Left ventricle myocardium inferior (tissue), 1 donor: Measurements from ENCODE around the gene MAPK4. TPM values are rescaled to one million over a fixed set of nuclear protein-coding genes. Genes with fewer than 3 reads are reported as not detected.

Source experiments
- DNase-seq: peaks from one replicate; pipeline ENCODE4 v3.0.0-alpha.2; 2020
- H3K27ac ChIP-seq: fragments of 200-600 bp; replicated peaks from 2 replicates; pipeline ENCODE4 v1.8.0; 2021
- H3K27me3 ChIP-seq: fragments of 200-600 bp; 2 replicates; pipeline ENCODE4 v1.8.0; 2021; ENCODE audit warnings: low read depth
- H3K36me3 ChIP-seq: fragments of 200-600 bp; 2 replicates; pipeline ENCODE4 v1.8.0; 2021
- H3K4me1 ChIP-seq: fragments of 200-600 bp; 2 replicates; pipeline ENCODE4 v1.8.0; 2021
- H3K4me3 ChIP-seq: fragments of 200-600 bp; 2 replicates; pipeline ENCODE4 v1.8.0; 2021; ENCODE audit warnings: mild to moderate bottlenecking, moderate library complexity
- H3K9me3 ChIP-seq: fragments of 200-600 bp; replicated peaks from 2 replicates; pipeline ENCODE4 v1.8.0; 2021
- CTCF ChIP-seq: fragments of 200-600 bp; IDR thresholded peaks from 2 replicates; pipeline ENCODE4 v1.8.0; 2021; ENCODE audit warnings: antibody characterized with exemption, mild to moderate bottlenecking, borderline replicate concordance
- intact Hi-C: fragments of 100-400 bp; cut with micrococcal nuclease; formaldehyde crosslinking; loops from one replicate; pipeline ENCODE4 v1.11.0; 2022
- total RNA-seq: library from RNA; stranded (reverse); fragmentation: NEBNext Ultra II Directional; extraction: Animal tissue kit (Norgen Biotek cat#: 25700); gene quantifications from one replicate; pipeline ENCODE4 v1.2.1, GENCODE V29; 2021
- donor health status: DM: no; HTN: yes; CAD: no; lungs with severe emphysema.

MAPK4 gene
- total RNA-seq, 1 donor from 2014 or later, result 21.7 TPM

GRCh38 chr18:50579061-50579774 is 19.3 kb downstream of the MAPK4 start:
- Histone ChIP-seq H3K4me3 (no peak overlapping the region), H3K9me3 (no peaks in the 10 kb centered on the region), H3K27ac (peak overlapping the region; percentile 42), H3K27me3 (no peaks in the 10 kb centered on the region), H3K4me1 (peaks cover 37% of the 10 kb centered on the region), H3K36me3 (no peaks in the 10 kb centered on the region)
- intact Hi-C loops, result no loop called here
- no peak for TF ChIP-seq CTCF
- no peak for DNase-seq

GRCh38 chr18:50581517-50581916 is 21.6 kb downstream of the MAPK4 start:
- Histone ChIP-seq H3K4me3 (no peak overlapping the region), H3K27ac (peak overlapping the region; percentile 57), H3K27me3 (no peaks in the 10 kb centered on the region), H3K36me3 (no peaks in the 10 kb centered on the region), H3K4me1 (peaks cover 37% of the 10 kb centered on the region), H3K9me3 (no peaks in the 10 kb centered on the region)
- no peak for DNase-seq
- intact Hi-C loops, result no loop called here
- no peak for TF ChIP-seq CTCF

- DNase-seq, result peak; percentile 64
- peaks cover 37% of the 10 kb centered on the region for H3K4me1 ChIP-seq
- peak overlapping the region; percentile 57 for H3K27ac ChIP-seq
- no peak for TF ChIP-seq CTCF
- intact Hi-C loops, result no loop called here
- H3K27me3 ChIP-seq, result no peaks in the 10 kb centered on the region
- H3K9me3 ChIP-seq, result peaks cover 4% of the 10 kb centered on the region
- no peaks in the 10 kb centered on the region for H3K36me3 ChIP-seq
- H3K4me3 ChIP-seq, result no peak overlapping the region
These were observed 22.6 kb downstream of the MAPK4 start for GRCh38 chr18:50582500-50582899.

GRCh38 chr18:50586710-50587109 is 26.8 kb downstream of the MAPK4 start:
- Histone ChIP-seq H3K27me3 (no peaks in the 10 kb centered on the region), H3K9me3 (peaks cover 4% of the 10 kb centered on the region), H3K4me1 (peaks cover 23% of the 10 kb centered on the region), H3K27ac (no peak overlapping the region), H3K4me3 (no peak overlapping the region), H3K36me3 (no peaks in the 10 kb centered on the region)
- no peak for DNase-seq
- TF ChIP-seq CTCF, result peak; percentile 46
- intact Hi-C loops, result no loop called here

DNA sequence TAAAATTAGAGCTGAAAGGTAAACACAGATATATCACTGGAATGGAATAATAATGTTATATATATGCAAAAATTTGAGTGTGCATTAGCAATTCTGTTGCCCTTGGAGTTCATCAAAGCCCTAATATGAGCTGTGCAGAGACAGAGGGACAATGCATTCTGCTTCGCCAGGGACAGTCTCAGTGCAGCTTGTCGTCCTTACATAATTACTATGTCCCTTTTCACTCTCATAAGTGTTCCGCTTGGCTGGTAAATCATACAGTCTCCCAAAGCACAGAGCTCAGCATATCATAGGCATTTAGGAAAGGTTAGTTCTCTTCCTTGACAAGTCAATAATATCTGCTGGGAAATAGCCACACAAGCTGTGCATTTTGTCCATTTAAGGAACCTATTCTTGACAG is 30.7 kb downstream of the MAPK4 start:
- Histone ChIP-seq H3K36me3 (no peaks in the 10 kb centered on the region), H3K4me3 (no peak overlapping the region), H3K27me3 (no peaks in the 10 kb centered on the region), H3K9me3 (peaks cover 4% of the 10 kb centered on the region), H3K4me1 (peaks cover 16% of the 10 kb centered on the region), H3K27ac (peak overlapping the region; percentile 2)
- intact Hi-C loops, result no loop called here
- no peak for TF ChIP-seq CTCF
- no peak for DNase-seq
